ENCODE measurements around the gene CPM. TPM values are rescaled to one million over a fixed set of nuclear protein-coding genes. Genes with fewer than 3 reads are reported as not detected.

The CPM gene
- total and polyA plus RNA-seq, 2 of the 4 experiments (the other 2 are of a cell fraction) = 2.0 to 8.8 TPM

- H2BK15ac ChIP-seq (ENCODE audit: low read depth, low read length) = no peak overlapping the region
- H2BK20ac ChIP-seq (ENCODE audit: low read depth, low read length) = no peak overlapping the region
- H3K23ac ChIP-seq (ENCODE audit: low read depth, low read length) = no peak overlapping the region
- H4K91ac ChIP-seq (ENCODE audit: insufficient read depth, low read depth, low read length) = no peak overlapping the region
- WGBS, 2 experiments (ENCODE audit: extremely low coverage in 2 of 2, insufficient read length in 1 of 2) = no CpG with 5 or more reads among the region's 5 CpGs
- no peak overlapping the region for H2AK9ac ChIP-seq (replicated peaks; ENCODE audit: low read depth, low read length, poor library complexity)
- TF ChIP-seq USF2 (IDR thresholded peaks at IDR 0.05; ENCODE audit: low read depth, low read length) = no peak
- no peak for TF ChIP-seq NFE2L2 (IDR thresholded peaks at IDR 0.05; ENCODE audit: low read depth, low read length)
- no peak for TF ChIP-seq MAZ (IDR thresholded peaks at IDR 0.05; ENCODE audit: borderline replicate concordance, low read depth, low read length)
- TF ChIP-seq RFX5 (IDR thresholded peaks at IDR 0.05; ENCODE audit: low read depth, low read length) = no peak
- TF ChIP-seq BHLHE40 (IDR thresholded peaks at IDR 0.05; ENCODE audit: low read depth, low read length) = no peak
- TF ChIP-seq MXI1 (IDR thresholded peaks at IDR 0.05; ENCODE audit: borderline replicate concordance, low read depth, low read length) = no peak
- TF ChIP-seq CTCF (conservative IDR thresholded peaks at IDR 0.05; ENCODE audit: low read depth, low read length) = no peak
- TF ChIP-seq ELK1 (IDR thresholded peaks at IDR 0.05; ENCODE audit: borderline replicate concordance, low read depth, low read length) = no peak
- TF ChIP-seq RAD21 (IDR thresholded peaks at IDR 0.05; ENCODE audit: low read length) = no peak
- no peak for TF ChIP-seq CHD1 (IDR thresholded peaks at IDR 0.05; ENCODE audit: low read depth, low read length)
- no peak for TF ChIP-seq FOS (IDR thresholded peaks at IDR 0.05; ENCODE audit: low read depth, low read length)
- no peak for TF ChIP-seq CEBPB (IDR thresholded peaks at IDR 0.05; ENCODE audit: low read depth, low read length)
- no peak for TF ChIP-seq SMC3 (IDR thresholded peaks at IDR 0.05; ENCODE audit: low read depth, low read length)
- H3K4me1 ChIP-seq (ENCODE audit: control insufficient read depth, insufficient read depth, low read length) = no peaks in the 10 kb centered on the region
- H3K9me1 ChIP-seq (ENCODE audit: insufficient read depth, low read length) = no peaks in the 10 kb centered on the region
- H3K4me2 ChIP-seq (ENCODE audit: low read depth, low read length) = no peak overlapping the region
- H4K5ac ChIP-seq (ENCODE audit: low read depth, low read length) = no peak overlapping the region
- H3K27me3 ChIP-seq (ENCODE audit: control insufficient read depth, insufficient read depth, low read length) = no peaks in the 10 kb centered on the region
- ChIA-PET POLR2A (ENCODE audit: unreplicated experiment) (no interaction called here), CTCF (no interaction called here)
- no peak overlapping the region for H2AK5ac ChIP-seq (ENCODE audit: low read depth, low read length)
- H3K4me3 ChIP-seq (ENCODE audit: insufficient read depth, low read depth, low read length) = no peak overlapping the region
- no peak overlapping the region for H2BK5ac ChIP-seq (ENCODE audit: low read depth, low read length, poor library complexity, severe bottlenecking)
- H4K8ac ChIP-seq (ENCODE audit: low read depth in 2 of 2, low read length in 2 of 2) = no peak overlapping the region
- in situ Hi-C loops (cut with MboI; ENCODE audit: low sequenced_read_pairs) (no loop called here), dilution Hi-C loops (cut with HindIII; ENCODE audit: low sequenced_read_pairs, unreplicated experiment) (no loop called here), intact Hi-C loops (cut with micrococcal nuclease) (no loop called here)
- H2BK120ac ChIP-seq (ENCODE audit: low read depth, low read length) = no peak overlapping the region
- no peaks in the 10 kb centered on the region for H3K79me1 ChIP-seq (ENCODE audit: low read depth in 1 of 2, low read length in 2 of 2)
- no peak for ATAC-seq (ENCODE audit: low read depth)
- H3K9me3 ChIP-seq (ENCODE audit: control insufficient read depth, insufficient read depth, low read length) = peaks cover 5% of the 10 kb centered on the region
- DNase-seq = no peak
- H2AFZ ChIP-seq (replicated peaks; ENCODE audit: low read length, poor library complexity) = no peak overlapping the region
- BruUV-seq (replicated peaks) = no TSS peak
- no peak overlapping the region for H3K4ac ChIP-seq (ENCODE audit: low read depth, low read length)
- H3K36me3 ChIP-seq (ENCODE audit: control insufficient read depth, insufficient read depth, low read length) = no peaks in the 10 kb centered on the region
- H3K56ac ChIP-seq (ENCODE audit: extremely low read depth, insufficient read depth, low read length) = no peak overlapping the region
- H3K9ac ChIP-seq (ENCODE audit: low read depth, low read length) = no peak overlapping the region
- no peak overlapping the region for H3K14ac ChIP-seq (replicated peaks; ENCODE audit: low read depth, low read length)
- no peak overlapping the region for H3K18ac ChIP-seq (ENCODE audit: low read depth, low read length)
- no peak overlapping the region for H3K27ac ChIP-seq (ENCODE audit: insufficient read depth, low read length)
- H4K20me1 ChIP-seq (ENCODE audit: insufficient read depth, low read length) = no peaks in the 10 kb centered on the region
Measured at GRCh38 chr12:68880660-68881325, 52.2 kb downstream of the CPM start.
